B cell (primary cell): ENCODE results near the gene SNX14. TPM values are rescaled to one million over a fixed set of nuclear protein-coding genes. Genes with fewer than 3 reads are reported as not detected.
A peak's percentile ranks its signal among the peaks of the same experiment; 100 is the strongest.

Experiments used
- ATAC-seq: fragments of 200-7000 bp; cut with Tn5 transposase; one replicate; pipeline ENCODE4 v1.10.0; 2021; ENCODE audit warnings: low read depth, mild to moderate bottlenecking, moderate number of reproducible peaks, moderate library complexity
- CTCF ChIA-PET: fragments of 350-600 bp; sonication (Branson Sonifier 250); formaldehyde crosslinking; loops from one replicate; lab custom pipeline; 2021; ENCODE audit warnings: antibody characterized with exemption, inconsistent platforms; lab: Charles Lee
- POLR2A ChIA-PET: fragments of 350-600 bp; sonication (Branson Sonifier 250); formaldehyde crosslinking; loops from one replicate; lab custom pipeline; 2021; ENCODE audit warnings: antibody characterized with exemption; lab: Charles Lee
- DNase-seq: peaks from one replicate; pipeline ENCODE4 v3.0.0; 2013
- H2AFZ ChIP-seq: 2 replicates; pipeline ENCODE4 v1.6.1; 2012; ENCODE audit warnings: mild to moderate bottlenecking, low read depth, low read length; ENCODE audit not compliant: insufficient read depth, poor library complexity, severe bottlenecking
- H3K27ac ChIP-seq, 2 donors: 1 replicate in 1 of 2; 2 replicates in 1 of 2; pipeline ENCODE4 v1.5.1; 2012 to 2013; ENCODE audit warnings: low read length in 2 of 2, mild to moderate bottlenecking in 2 of 2, moderate library complexity in 1 of 2
- H3K27me3 ChIP-seq, 4 experiments: fragments of 200-600 bp in 1 of 4; sonication (generic) in 1 of 4; replicated peaks in 1 of 4; 1 replicate in 2 of 4; 2 replicates in 2 of 4; pipeline versions ENCODE4 v1.6.1 to v1.7.0; 2013 to 2016; ENCODE audit warnings: low read length in 3 of 4, mild to moderate bottlenecking in 2 of 4, mixed read lengths in 1 of 4, moderate library complexity in 1 of 4; ENCODE audit not compliant: insufficient read depth in 4 of 4, control insufficient read depth in 3 of 4; ENCODE audit errors: control extremely low read depth in 1 of 4
- H3K36me3 ChIP-seq, 2 experiments: replicated peaks in 1 of 2; 1 replicate in 1 of 2; 2 replicates in 1 of 2; pipeline versions ENCODE4 v1.6.1 to v1.7.1; 2013; ENCODE audit warnings: low read length in 1 of 2; ENCODE audit not compliant: insufficient read depth in 2 of 2, control insufficient read depth in 1 of 2; ENCODE audit errors: control extremely low read depth in 1 of 2, extremely low read depth in 1 of 2
- H3K4me1 ChIP-seq, 2 donors: fragments of 200-600 bp in 1 of 2; sonication (generic) in 1 of 2; 1 replicate in 1 of 2; 2 replicates in 1 of 2; pipeline versions ENCODE4 v1.5.1 to v1.6.1; 2013 to 2017; ENCODE audit warnings: low read length in 2 of 2; ENCODE audit not compliant: control insufficient read depth in 2 of 2, insufficient read depth in 2 of 2
- H3K4me2 ChIP-seq: replicated peaks from 2 replicates; pipeline ENCODE3; 2012; ENCODE audit warnings: mild to moderate bottlenecking, low read depth, low read length; ENCODE audit not compliant: poor library complexity, severe bottlenecking
- H3K4me3 ChIP-seq, 5 experiments: fragments of 200-600 bp in 1 of 5; sonication (generic) in 1 of 5; 1 replicate in 3 of 5; 2 replicates in 2 of 5; pipeline versions ENCODE4 v1.5.1 to v1.7.0; 2011 to 2016; ENCODE audit warnings: low read length in 4 of 5, mild to moderate bottlenecking in 4 of 5, low read depth in 2 of 5, control low read depth in 1 of 5, moderate library complexity in 1 of 5; ENCODE audit not compliant: insufficient read depth in 1 of 5; ENCODE audit errors: control extremely low read depth in 1 of 5, extremely low read depth in 1 of 5
- H3K79me2 ChIP-seq: fragments of 200-600 bp; sonication (generic); one replicate; pipeline ENCODE4 v1.6.0; 2016; ENCODE audit warnings: low read length; ENCODE audit not compliant: control insufficient read depth, insufficient read depth
- H3K9ac ChIP-seq: fragments of 200-600 bp; sonication (generic); 2 replicates; pipeline ENCODE4 v1.6.1; 2017; ENCODE audit warnings: mild to moderate bottlenecking, low read length, moderate library complexity
- H3K9me3 ChIP-seq, 3 donors: one replicate each; pipeline versions ENCODE4 v1.6.1 to v1.7.1; 2013; ENCODE audit warnings: low read length in 2 of 3; ENCODE audit not compliant: control insufficient read depth in 2 of 3, insufficient read depth in 1 of 3; ENCODE audit errors: control extremely low read depth in 1 of 3
- H4K20me1 ChIP-seq: 2 replicates; pipeline ENCODE4 v1.6.0; 2012; ENCODE audit warnings: mild to moderate bottlenecking, low read length; ENCODE audit not compliant: insufficient read depth, control insufficient read depth, poor library complexity, severe bottlenecking
- H3K27ac Mint-ChIP-seq: one replicate; pipeline ENCODE4 v1.8.0; 2021; ENCODE audit warnings: mixed read lengths
- H3K27me3 Mint-ChIP-seq: one replicate; pipeline ENCODE4 v1.8.0; 2021; ENCODE audit warnings: mixed read lengths
- H3K4me1 Mint-ChIP-seq: one replicate; pipeline ENCODE4 v1.8.0; 2021; ENCODE audit warnings: mixed read lengths
- H3K4me3 Mint-ChIP-seq: one replicate; pipeline ENCODE4 v1.8.0; 2021; ENCODE audit warnings: mixed read lengths
- H3K9me3 Mint-ChIP-seq: one replicate; pipeline ENCODE4 v1.8.0; 2022; ENCODE audit warnings: mixed read lengths; ENCODE audit not compliant: insufficient read depth
- EZH2 ChIP-seq: IDR thresholded peaks from 2 replicates; pipeline ENCODE4 v1.6.1; 2012; ENCODE audit warnings: borderline replicate concordance, low read depth, mild to moderate bottlenecking, moderate library complexity, low read length; ENCODE audit not compliant: insufficient read depth, poor library complexity, severe bottlenecking
- WGBS: methylation state at CpG from one replicate; pipeline ENCODE4 v1.1.5; 2013; ENCODE audit warnings: missing lambda C conversion rate; ENCODE audit not compliant: insufficient coverage; 5-methylcytosine and 5-hydroxymethylcytosine counted together
- intact Hi-C: fragments of 100-400 bp; cut with micrococcal nuclease; formaldehyde crosslinking; loops from one replicate; pipeline ENCODE4 v1.10.0; 2022
- polyA plus RNA-seq: library from polyadenylated mRNA; depleted of rRNA; stranded (reverse); fragments of >200 nt; gene quantifications from 2 replicates; pipeline ENCODE4 v1.2.3, GENCODE V29; 2012
- total RNA-seq, 2 donors: library from RNA; stranded (reverse); fragments of 120-200 nt in 1 of 2; gene quantifications; 1 replicate in 1 of 2; 2 replicates in 1 of 2; pipeline versions ENCODE4 v1.2.3 to v1.2.4, GENCODE V29; 2013 to 2022
- TF ChIP-seq, protein P1 (sequence below): fragments of 200-600 bp; IDR thresholded peaks from one replicate; pipeline ENCODE4 v1.8.0; 2022; ENCODE audit warnings: antibody characterized with exemption, mild to moderate bottlenecking

The SNX14 gene
- total and polyA plus RNA-seq, 2 donors (not counting 1 experiment from before 2014, with no cell fraction given): 36.9 to 80.0 TPM

DNA sequence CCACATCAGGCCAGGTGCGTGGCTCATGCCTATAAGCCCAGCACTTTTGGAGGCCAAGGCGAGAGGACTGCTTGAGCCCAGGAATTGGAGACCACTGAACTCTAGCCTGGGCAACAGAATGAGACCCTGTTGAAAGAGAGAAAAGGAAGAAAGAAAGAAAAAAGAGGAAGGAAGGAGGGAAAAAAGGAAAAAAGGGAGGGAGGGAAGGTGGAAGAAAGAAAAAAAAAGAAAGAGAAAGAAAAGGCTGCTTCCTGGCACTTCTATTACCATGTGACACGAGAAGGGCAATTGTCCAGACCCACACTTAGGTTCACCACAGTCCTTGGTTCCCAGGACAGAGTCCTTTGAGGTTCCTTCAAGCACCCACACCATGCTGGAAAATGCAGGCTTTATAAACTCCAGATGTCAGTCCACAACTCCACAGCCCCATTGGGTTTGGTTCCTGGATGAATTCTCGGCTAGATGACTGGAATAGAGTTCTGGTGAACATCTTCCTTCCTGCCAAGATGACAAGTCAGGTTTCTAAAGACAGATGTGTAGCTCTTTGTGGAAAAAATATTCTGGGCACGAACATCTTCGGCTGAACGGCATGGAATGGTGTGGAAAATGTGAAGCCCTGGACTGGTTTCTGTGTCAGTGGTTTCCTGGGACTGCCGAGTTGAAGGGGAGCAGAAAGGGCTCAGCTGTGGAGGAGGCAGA lies 111.3 kb downstream of the SNX14 start:
- no peak overlapping the region for H3K4me3 ChIP-seq
- TF ChIP-seq, protein P1, sequence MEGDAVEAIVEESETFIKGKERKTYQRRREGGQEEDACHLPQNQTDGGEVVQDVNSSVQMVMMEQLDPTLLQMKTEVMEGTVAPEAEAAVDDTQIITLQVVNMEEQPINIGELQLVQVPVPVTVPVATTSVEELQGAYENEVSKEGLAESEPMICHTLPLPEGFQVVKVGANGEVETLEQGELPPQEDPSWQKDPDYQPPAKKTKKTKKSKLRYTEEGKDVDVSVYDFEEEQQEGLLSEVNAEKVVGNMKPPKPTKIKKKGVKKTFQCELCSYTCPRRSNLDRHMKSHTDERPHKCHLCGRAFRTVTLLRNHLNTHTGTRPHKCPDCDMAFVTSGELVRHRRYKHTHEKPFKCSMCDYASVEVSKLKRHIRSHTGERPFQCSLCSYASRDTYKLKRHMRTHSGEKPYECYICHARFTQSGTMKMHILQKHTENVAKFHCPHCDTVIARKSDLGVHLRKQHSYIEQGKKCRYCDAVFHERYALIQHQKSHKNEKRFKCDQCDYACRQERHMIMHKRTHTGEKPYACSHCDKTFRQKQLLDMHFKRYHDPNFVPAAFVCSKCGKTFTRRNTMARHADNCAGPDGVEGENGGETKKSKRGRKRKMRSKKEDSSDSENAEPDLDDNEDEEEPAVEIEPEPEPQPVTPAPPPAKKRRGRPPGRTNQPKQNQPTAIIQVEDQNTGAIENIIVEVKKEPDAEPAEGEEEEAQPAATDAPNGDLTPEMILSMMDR: no peak
- no peak for TF ChIP-seq EZH2
- peaks cover 3 to 4% of the 10 kb centered on the region in 2 donors for H3K4me1 ChIP-seq
- ATAC-seq (no peak), DNase-seq (no peak)
- Mint-ChIP-seq H3K4me1 (peaks cover 15% of the 10 kb centered on the region), H3K9me3 (no peaks in the 10 kb centered on the region), H3K27me3 (no peaks in the 10 kb centered on the region), H3K4me3 (no peak overlapping the region), H3K27ac (peak overlapping the region; percentile 15)
- CTCF ChIA-PET: interaction anchor here (0.6 to 14.3 kb wide), 36 partner anchors 9 to 338 kb away, joined by 3 to 224 read pairs (median 5); partner anchors contain the start of gene NT5E
- no peak overlapping the region for H2AFZ ChIP-seq
- H3K27ac ChIP-seq: no peak overlapping the region
- H4K20me1 ChIP-seq: no peaks in the 10 kb centered on the region
- no peak overlapping the region for H3K4me2 ChIP-seq
- WGBS: 79% methylated on average over 7 of the region's 8 CpGs
- POLR2A ChIA-PET: no interaction called here
- intact Hi-C loops: loop anchor here (5.0 kb wide), 1 partner anchor 65 kb away; no protein-coding TSS in a partner anchor
- no peaks in the 10 kb centered on the region for H3K36me3 ChIP-seq
- no peaks in the 10 kb centered on the region for H3K79me2 ChIP-seq
- H3K27me3 ChIP-seq: no peaks in the 10 kb centered on the region
- no peak overlapping the region for H3K9ac ChIP-seq
- H3K9me3 ChIP-seq: no peaks in the 10 kb centered on the region

DNA sequence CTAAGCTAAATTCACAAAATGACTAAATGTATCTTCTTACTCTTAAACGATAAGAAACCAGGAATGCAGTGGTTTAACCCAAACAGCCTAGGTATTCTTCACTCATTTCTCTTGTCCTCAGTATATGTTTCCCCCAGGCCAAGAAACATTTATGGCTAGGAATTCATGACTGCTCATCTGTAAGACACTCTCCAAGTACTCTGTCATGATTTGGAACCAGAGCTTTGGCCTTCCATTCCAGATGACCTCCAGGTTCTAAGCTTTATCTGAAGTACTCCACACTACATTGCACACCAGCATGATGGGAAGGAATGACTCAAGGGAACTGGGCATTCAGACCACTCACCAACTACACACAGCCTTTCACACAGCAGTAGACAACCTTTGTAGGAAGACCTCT lies 114.5 kb downstream of the SNX14 start:
- ChIA-PET POLR2A (no interaction called here), CTCF (interaction anchor here (0.9 to 14.3 kb wide), 3 partner anchors 28 to 127 kb away, joined by 4 to 224 read pairs (median 4); partner anchors contain the start of gene NT5E)
- Histone ChIP-seq H3K36me3 (no peaks in the 10 kb centered on the region), H3K9me3 (peaks cover 0 to 9% (median 0%) of the 10 kb centered on the region in 3 donors), H3K4me3 (no peak overlapping the region), H3K9ac (no peak overlapping the region), H4K20me1 (no peaks in the 10 kb centered on the region), H3K4me2 (no peak overlapping the region), H3K27me3 (no peaks in the 10 kb centered on the region), H3K4me1 (peaks cover 3 to 4% of the 10 kb centered on the region in 2 donors), H3K79me2 (no peaks in the 10 kb centered on the region), H2AFZ (no peak overlapping the region), H3K27ac (no peak overlapping the region)
- Mint-ChIP-seq H3K9me3 (no peaks in the 10 kb centered on the region), H3K27me3 (no peaks in the 10 kb centered on the region), H3K4me3 (no peak overlapping the region), H3K27ac (no peak overlapping the region), H3K4me1 (peaks cover 15% of the 10 kb centered on the region)
- no peak for TF ChIP-seq EZH2
- TF ChIP-seq, protein P1: no peak
- ATAC-seq (no peak), DNase-seq (no peak)
- WGBS: 100% methylated on average over 1 of the region's 1 CpG
- intact Hi-C loops: no loop called here
